ENCODE results near the gene STATH. TPM values are rescaled to one million over a fixed set of nuclear protein-coding genes. Genes with fewer than 3 reads are reported as not detected.
"Not testable (repeated sequence)": the region's sequence is repeated elsewhere in the genome, so short reads cannot be mapped to it uniquely, and the experiment has no call there.

The STATH gene
- polyA plus RNA-seq, 3 donors = not detected

DNA sequence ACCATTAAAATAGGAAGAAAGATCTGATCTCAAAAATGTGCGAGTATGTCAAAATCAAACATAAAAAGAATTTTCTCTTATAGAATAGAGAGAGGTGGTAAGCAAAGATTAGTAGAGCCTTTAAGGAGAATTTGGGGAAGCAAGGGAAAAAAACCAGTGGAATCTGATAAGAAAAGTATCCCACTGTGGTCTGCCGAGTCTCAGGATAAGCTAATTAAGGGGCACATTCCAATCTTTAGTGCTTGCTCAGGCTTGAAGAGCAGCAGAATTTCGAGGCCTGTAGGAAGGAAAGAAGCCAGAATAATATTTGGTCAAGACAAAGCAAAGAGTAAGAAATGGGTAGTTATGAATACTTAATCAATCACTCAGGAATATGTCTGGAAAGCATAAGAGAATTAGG, 13.0 kb downstream of the STATH start:
- no peak overlapping the region for H3K4me3 Mint-ChIP-seq
- Histone ChIP-seq H3K9me3 (replicated peaks in 1 of 2; ENCODE audit: control insufficient read depth in 1 of 2, insufficient read depth in 1 of 2, low read length in 2 of 2) (peaks cover 0 to 2% of the 10 kb centered on the region in 2 donors), H3K4me1 (ENCODE audit: control insufficient read depth in 1 of 2, insufficient read depth in 2 of 2, low read length in 2 of 2) (no peaks in the 10 kb centered on the region), H3K27me3 (ENCODE audit: control insufficient read depth in 2 of 2, insufficient read depth in 2 of 2, low read length in 2 of 2) (no peaks in the 10 kb centered on the region), H3K79me2 (ENCODE audit: insufficient read depth, low read length) (no peaks in the 10 kb centered on the region), H3K27ac (ENCODE audit: low read depth in 1 of 2, low read length in 2 of 2) (no peak overlapping the region), H4K20me1 (ENCODE audit: insufficient read depth, low read length) (no peaks in the 10 kb centered on the region), H3K4me2 (replicated peaks; ENCODE audit: extremely low read depth, low read length, poor library complexity, severe bottlenecking) (no peak overlapping the region), H3K36me3 (replicated peaks in 1 of 2; ENCODE audit: control insufficient read depth in 1 of 2, insufficient read depth in 2 of 2, low read length in 2 of 2) (no peaks in the 10 kb centered on the region), H3K4me3 (replicated peaks in 1 of 3; ENCODE audit: low read depth in 2 of 3, low read length in 3 of 3) (no peak overlapping the region), H2AFZ (ENCODE audit: insufficient read depth, low read depth, low read length, poor library complexity, severe bottlenecking) (no peak overlapping the region), H3K9ac (ENCODE audit: insufficient read depth, low read length, poor library complexity, severe bottlenecking) (no peak overlapping the region)
- peaks cover 0 to 3% (median 0%) of the 10 kb centered on the region in 7 donors for H3K9me3 Mint-ChIP-seq
- no peak for DNase-seq
- H3K27me3 Mint-ChIP-seq (ENCODE audit: low read depth in 3 of 3) = peaks cover 0 to 1% (median 0%) of the 10 kb centered on the region in 3 donors
- TF ChIP-seq, protein P1, sequence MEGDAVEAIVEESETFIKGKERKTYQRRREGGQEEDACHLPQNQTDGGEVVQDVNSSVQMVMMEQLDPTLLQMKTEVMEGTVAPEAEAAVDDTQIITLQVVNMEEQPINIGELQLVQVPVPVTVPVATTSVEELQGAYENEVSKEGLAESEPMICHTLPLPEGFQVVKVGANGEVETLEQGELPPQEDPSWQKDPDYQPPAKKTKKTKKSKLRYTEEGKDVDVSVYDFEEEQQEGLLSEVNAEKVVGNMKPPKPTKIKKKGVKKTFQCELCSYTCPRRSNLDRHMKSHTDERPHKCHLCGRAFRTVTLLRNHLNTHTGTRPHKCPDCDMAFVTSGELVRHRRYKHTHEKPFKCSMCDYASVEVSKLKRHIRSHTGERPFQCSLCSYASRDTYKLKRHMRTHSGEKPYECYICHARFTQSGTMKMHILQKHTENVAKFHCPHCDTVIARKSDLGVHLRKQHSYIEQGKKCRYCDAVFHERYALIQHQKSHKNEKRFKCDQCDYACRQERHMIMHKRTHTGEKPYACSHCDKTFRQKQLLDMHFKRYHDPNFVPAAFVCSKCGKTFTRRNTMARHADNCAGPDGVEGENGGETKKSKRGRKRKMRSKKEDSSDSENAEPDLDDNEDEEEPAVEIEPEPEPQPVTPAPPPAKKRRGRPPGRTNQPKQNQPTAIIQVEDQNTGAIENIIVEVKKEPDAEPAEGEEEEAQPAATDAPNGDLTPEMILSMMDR (IDR thresholded peaks at IDR 0.05) = no peak
- no peak overlapping the region for H3K27ac Mint-ChIP-seq
- no peaks in the 10 kb centered on the region for H3K4me1 Mint-ChIP-seq
- no peaks in the 10 kb centered on the region for H3K36me3 Mint-ChIP-seq
- intact Hi-C loops (cut with micrococcal nuclease) = no loop called here
- WGBS (ENCODE audit: insufficient coverage) = 57% methylated on average over 1 of the region's 3 CpGs

DNA sequence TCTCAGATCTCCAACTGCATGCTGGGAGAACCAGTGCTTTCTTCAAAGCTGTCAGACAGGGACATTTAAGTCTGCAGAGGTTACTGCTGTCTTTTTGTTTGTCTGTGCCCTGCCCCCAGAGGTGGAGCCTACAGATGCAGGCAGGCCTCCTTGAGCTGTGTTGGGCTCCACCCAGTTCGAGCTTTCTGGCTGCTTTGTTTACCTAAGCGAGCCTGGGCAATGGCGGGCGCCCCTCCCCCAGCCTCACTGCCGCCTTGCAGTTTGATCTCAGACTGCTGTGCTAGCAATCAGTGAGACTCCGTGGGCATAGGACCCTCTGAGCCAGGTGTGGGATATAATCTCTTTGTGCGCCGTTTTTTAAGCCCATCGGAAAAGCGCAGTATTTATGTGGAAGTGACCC, 23.2 kb downstream of the STATH start:
- H3K4me3 Mint-ChIP-seq; H3K4me2 ChIP-seq (replicated peaks; ENCODE audit: extremely low read depth, low read length, poor library complexity, severe bottlenecking): not testable (repeated sequence)
- 100% methylated on average over 1 of the region's 10 CpGs for WGBS (ENCODE audit: insufficient coverage)

More for the DNA sequence above, 23.2 kb downstream of the STATH start:
- H3K9ac ChIP-seq (ENCODE audit: insufficient read depth, low read length, poor library complexity, severe bottlenecking); H3K27me3 Mint-ChIP-seq (ENCODE audit: low read depth in 3 of 3); H3K4me3 ChIP-seq (replicated peaks in 1 of 3; ENCODE audit: low read depth in 2 of 3, low read length in 3 of 3); H3K36me3 ChIP-seq (replicated peaks in 1 of 2; ENCODE audit: control insufficient read depth in 1 of 2, insufficient read depth in 2 of 2, low read length in 2 of 2); H3K4me1 ChIP-seq (ENCODE audit: control insufficient read depth in 1 of 2, insufficient read depth in 2 of 2, low read length in 2 of 2); H2AFZ ChIP-seq (ENCODE audit: insufficient read depth, low read depth, low read length, poor library complexity, severe bottlenecking); H3K9me3 ChIP-seq (replicated peaks in 1 of 2; ENCODE audit: control insufficient read depth in 1 of 2, insufficient read depth in 1 of 2, low read length in 2 of 2); H3K27ac Mint-ChIP-seq; H3K79me2 ChIP-seq (ENCODE audit: insufficient read depth, low read length); H3K9me3 Mint-ChIP-seq; DNase-seq; H3K27me3 ChIP-seq (ENCODE audit: control insufficient read depth in 2 of 2, insufficient read depth in 2 of 2, low read length in 2 of 2); H3K4me1 Mint-ChIP-seq; intact Hi-C loops (cut with micrococcal nuclease); H4K20me1 ChIP-seq (ENCODE audit: insufficient read depth, low read length); H3K27ac ChIP-seq (ENCODE audit: low read depth in 1 of 2, low read length in 2 of 2); H3K36me3 Mint-ChIP-seq: not testable (repeated sequence)

All from CD14-positive monocyte (primary cell).